K562 (cell line): ENCODE measurements around the gene SERTAD2. TPM values are rescaled to one million over a fixed set of nuclear protein-coding genes. Genes with fewer than 3 reads are reported as not detected.

ENCODE experiments used
- MECOM ChIP-seq: fragments of 250-450 bp; sonication (Bioruptor Pico); IDR thresholded peaks from 2 replicates; pipeline ENCODE4 v1.8.0; 2022; ENCODE audit warnings: inconsistent platforms
- MEF2D ChIP-seq: conservative IDR thresholded peaks from 2 replicates; pipeline ENCODE4 v1.6.1; 2016; ENCODE audit warnings: low read depth, missing genetic modification characterization, missing compliant biosample characterization
- REST ChIP-seq, 2 experiments: fragments of 450-650 bp; formaldehyde crosslinking in 1 of 2; IDR thresholded peaks; 2 replicates each; pipeline versions ENCODE4 v1.4.0 to v1.6.1; 2014 to 2020; ENCODE audit warnings: mild to moderate bottlenecking in 2 of 2, borderline replicate concordance in 1 of 2, low read depth in 1 of 2
- TEAD4 ChIP-seq, 2 experiments: sonication (generic) in 1 of 2; formaldehyde crosslinking in 1 of 2; IDR thresholded peaks; 2 replicates each; pipeline versions ENCODE4 v1.6.1 to v1.8.0; 2012 to 2022; ENCODE audit warnings: borderline replicate concordance in 1 of 2, inconsistent platforms in 1 of 2, low read length in 1 of 2, mild to moderate bottlenecking in 1 of 2, missing genetic modification reagents in 1 of 2
- polyA plus RNA-seq, 8 experiments: library from polyadenylated mRNA; depleted of rRNA in 4 of 8; stranded (reverse) in 5 of 8; unstranded in 3 of 8; fragments of >200 nt; fragmentation: Nextera tagmentation in 2 of 8; fragmentation: Illumina TruSeq in 1 of 8; extraction: Ambion mirVana in 2 of 8; extraction: Trizol in 1 of 8; gene quantifications; 2 replicates each; pipeline versions ENCODE4 v1.2.1 to v1.2.3, GENCODE V29; 2011 to 2014; ENCODE audit warnings: inconsistent platforms in 1 of 8, missing spikeins in 1 of 8
- total RNA-seq, 7 experiments: library from RNA; depleted of rRNA in 6 of 7; stranded (reverse); fragments of >200 nt in 6 of 7; fragmentation: Illumina TruSeq in 2 of 7; extraction: Trizol in 2 of 7; gene quantifications; 2 replicates each; pipeline versions ENCODE4 v1.2.1 to v1.2.3, GENCODE V29; 2011 to 2021; ENCODE audit warnings: low replicate concordance in 1 of 7

Gene SERTAD2
- total and polyA plus RNA-seq, 9 of the 15 experiments (the other 6 are each of a cell fraction or from before 2014, with no cell fraction given) = 3.0 to 12.5 (median 6.1) TPM

GRCh38 chr2:64649626-64650025, 4.1 kb downstream of the SERTAD2 start (continued):
- peak; percentile 80 for TF ChIP-seq REST (IDR thresholded peaks at IDR 0.05; ENCODE audit: borderline replicate concordance)
- no peak for TF ChIP-seq REST (CRISPR knock-in tag; IDR thresholded peaks at IDR 0.05; ENCODE audit: low read depth)
- TF ChIP-seq MEF2D (tag) = no peak
- TF ChIP-seq TEAD4 (IDR thresholded peaks at IDR 0.05; ENCODE audit: low read length) = 0 out of 2 replicates have a peak, but pooled peaks have one; percentile 12
- TF ChIP-seq TEAD4 (CRISPR knock-in tag; IDR thresholded peaks at IDR 0.05; ENCODE audit: borderline replicate concordance) = no peak
- no peak for TF ChIP-seq MECOM (CRISPR knock-in tag)
